ENCODE results near the gene CMSS1. TPM values are rescaled to one million over a fixed set of nuclear protein-coding genes. Genes with fewer than 3 reads are reported as not detected.

CMSS1 gene
- total and polyA plus RNA-seq, 4 experiments from 2014 or later = 18.3 to 29.4 (median 21.9) TPM

DNA sequence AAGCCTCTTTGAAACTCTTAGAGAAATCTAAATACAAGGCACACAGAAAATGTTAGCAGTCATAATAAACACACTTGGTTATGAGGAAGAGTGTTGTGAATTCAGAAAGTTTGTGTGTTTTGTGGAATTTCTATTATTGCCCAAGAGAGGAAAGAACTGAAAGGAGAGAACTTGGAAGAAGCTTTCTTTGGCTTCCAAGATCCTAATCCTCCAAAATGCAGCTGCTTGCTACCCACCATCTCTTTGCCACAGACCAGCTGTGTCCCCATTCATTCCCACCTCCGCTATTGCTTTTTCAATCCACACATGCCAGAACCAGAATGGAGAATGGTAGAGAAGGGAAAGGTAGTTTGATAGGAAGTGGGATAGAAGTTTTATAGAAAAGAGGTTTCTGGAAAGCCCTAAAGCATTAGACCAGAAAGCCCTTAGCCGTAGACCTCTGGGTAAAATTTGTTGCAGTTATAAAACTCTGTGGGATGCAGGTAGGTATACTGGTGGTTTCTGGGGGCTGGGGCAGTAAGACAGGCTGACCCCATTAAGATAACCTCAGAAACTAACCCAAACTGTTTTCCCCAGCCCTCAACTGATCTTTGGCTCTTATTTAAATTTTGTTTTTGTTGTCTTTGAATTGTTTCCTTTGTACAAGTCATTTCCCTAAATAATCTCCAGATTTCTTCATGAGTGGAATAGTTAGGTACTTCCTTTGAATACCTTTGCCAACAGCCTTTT lies 188.2 kb downstream of the CMSS1 start:
- no peak overlapping the region for H3K4me3 ChIP-seq (ENCODE audit: low read length in 2 of 2)
- no peaks in the 10 kb centered on the region for H3K9me3 Mint-ChIP-seq
- H3K27ac ChIP-seq (ENCODE audit: low read depth, low read length) = no peak overlapping the region
- no peak overlapping the region for H3K27ac Mint-ChIP-seq
- no peaks in the 10 kb centered on the region for H3K27me3 ChIP-seq (ENCODE audit: insufficient read depth, low read length)
- CTCF ChIA-PET (ENCODE audit: partially characterized antibody) = no interaction called here
- H3K9me3 ChIP-seq (ENCODE audit: control insufficient read depth in 1 of 2, low read length in 2 of 2) = no peaks in the 10 kb centered on the region
- intact Hi-C loops (cut with micrococcal nuclease) = no loop called here
- DNase-seq = no peak
- no peaks in the 10 kb centered on the region for H3K4me1 ChIP-seq (ENCODE audit: insufficient read depth, low read length)
- no peaks in the 10 kb centered on the region for H3K36me3 ChIP-seq (ENCODE audit: insufficient read depth, low read length)
- POLR2A ChIA-PET (ENCODE audit: partially characterized antibody) = no interaction called here
- H3K4me3 Mint-ChIP-seq = no peak overlapping the region
- H3K36me3 Mint-ChIP-seq = peaks cover 0 to 12% of the 10 kb centered on the region in 2 donors
- no peaks in the 10 kb centered on the region for H3K27me3 Mint-ChIP-seq
- H3K4me1 Mint-ChIP-seq = peaks cover 0 to 5% (median under 1%) of the 10 kb centered on the region in 4 donors

DNA sequence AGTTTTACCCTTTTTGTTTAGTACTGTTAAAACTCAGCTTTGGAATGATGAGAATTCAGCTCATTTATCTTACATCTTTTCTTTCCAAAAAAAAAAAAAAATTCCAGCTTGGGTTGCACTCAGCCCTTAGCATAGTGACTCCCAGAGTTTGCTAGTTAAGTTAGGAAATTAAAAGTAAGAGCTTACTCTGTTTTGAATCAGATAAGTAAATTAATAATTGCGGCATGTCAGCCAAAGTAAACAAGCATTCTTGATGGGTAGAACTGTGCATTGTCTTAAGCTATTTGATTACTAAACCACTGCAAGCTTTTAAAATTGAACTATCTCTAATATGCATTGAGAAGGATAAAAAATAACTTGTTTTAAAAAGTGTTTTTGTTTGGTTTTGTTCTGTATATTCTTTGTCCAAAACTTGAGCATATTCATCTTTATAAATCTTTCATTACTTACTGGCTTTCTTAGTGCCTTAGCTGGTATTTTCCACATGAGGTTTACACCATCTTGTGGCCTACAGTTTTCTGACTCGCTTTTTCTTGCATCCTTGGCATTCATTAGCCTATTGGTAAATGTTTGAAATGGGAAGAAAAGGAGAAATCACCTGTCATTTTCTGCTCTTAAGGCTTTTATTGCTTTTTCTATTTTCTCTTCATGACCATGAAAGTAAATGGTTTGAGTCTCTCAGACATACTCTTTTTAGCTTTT lies 189.1 kb downstream of the CMSS1 start:
- Histone ChIP-seq H3K4me3 (ENCODE audit: low read length in 2 of 2) (no peak overlapping the region), H3K4me1 (ENCODE audit: insufficient read depth, low read length) (no peaks in the 10 kb centered on the region), H3K27me3 (ENCODE audit: insufficient read depth, low read length) (no peaks in the 10 kb centered on the region), H3K36me3 (ENCODE audit: insufficient read depth, low read length) (no peaks in the 10 kb centered on the region), H3K9me3 (ENCODE audit: control insufficient read depth in 1 of 2, low read length in 2 of 2) (no peaks in the 10 kb centered on the region), H3K27ac (ENCODE audit: low read depth, low read length) (no peak overlapping the region)
- no peak for DNase-seq
- ChIA-PET POLR2A (ENCODE audit: partially characterized antibody) (no interaction called here), CTCF (ENCODE audit: partially characterized antibody) (no interaction called here)
- Mint-ChIP-seq H3K27me3 (no peaks in the 10 kb centered on the region), H3K4me1 (peaks cover 0 to 5% (median under 1%) of the 10 kb centered on the region in 4 donors), H3K36me3 (peaks cover 0 to 20% of the 10 kb centered on the region in 2 donors), H3K27ac (no peak overlapping the region), H3K9me3 (no peaks in the 10 kb centered on the region), H3K4me3 (no peak overlapping the region)
- intact Hi-C loops (cut with micrococcal nuclease) = no loop called here

DNA sequence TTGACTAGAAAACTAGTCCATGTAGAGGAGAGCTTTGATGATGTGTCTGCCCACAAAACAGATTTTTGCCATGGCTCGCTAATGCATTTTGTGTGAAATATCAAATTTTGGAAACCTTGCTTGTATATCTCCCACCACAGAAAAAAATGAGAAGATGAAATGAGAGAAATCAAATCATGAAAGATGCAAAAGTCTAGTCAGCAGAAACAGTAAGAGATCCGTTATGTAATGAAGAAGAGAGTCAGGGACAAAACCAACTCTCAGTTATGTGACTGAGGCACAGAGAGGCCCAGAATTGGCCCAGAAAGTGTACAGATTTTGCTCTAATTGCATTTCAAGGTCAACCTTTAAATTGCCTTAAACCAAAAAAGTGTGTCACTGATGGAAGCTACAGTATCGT lies 189.7 kb downstream of the CMSS1 start:
- Histone ChIP-seq H3K9me3 (ENCODE audit: control insufficient read depth in 1 of 2, low read length in 2 of 2) (no peaks in the 10 kb centered on the region), H3K4me3 (ENCODE audit: low read length in 2 of 2) (no peak overlapping the region), H3K4me1 (ENCODE audit: insufficient read depth, low read length) (no peaks in the 10 kb centered on the region), H3K36me3 (ENCODE audit: insufficient read depth, low read length) (no peaks in the 10 kb centered on the region), H3K27ac (ENCODE audit: low read depth, low read length) (no peak overlapping the region), H3K27me3 (ENCODE audit: insufficient read depth, low read length) (no peaks in the 10 kb centered on the region)
- no peak overlapping the region for H3K27ac Mint-ChIP-seq
- H3K27me3 Mint-ChIP-seq = no peaks in the 10 kb centered on the region
- ChIA-PET CTCF (ENCODE audit: partially characterized antibody) (no interaction called here), POLR2A (ENCODE audit: partially characterized antibody) (no interaction called here)
- intact Hi-C loops (cut with micrococcal nuclease) = no loop called here
- peaks cover 0 to 20% of the 10 kb centered on the region in 2 donors for H3K36me3 Mint-ChIP-seq
- no peak for DNase-seq
- no peaks in the 10 kb centered on the region for H3K9me3 Mint-ChIP-seq
- peaks cover 0 to 5% (median under 1%) of the 10 kb centered on the region in 4 donors for H3K4me1 Mint-ChIP-seq
- H3K4me3 Mint-ChIP-seq = no peak overlapping the region

DNA sequence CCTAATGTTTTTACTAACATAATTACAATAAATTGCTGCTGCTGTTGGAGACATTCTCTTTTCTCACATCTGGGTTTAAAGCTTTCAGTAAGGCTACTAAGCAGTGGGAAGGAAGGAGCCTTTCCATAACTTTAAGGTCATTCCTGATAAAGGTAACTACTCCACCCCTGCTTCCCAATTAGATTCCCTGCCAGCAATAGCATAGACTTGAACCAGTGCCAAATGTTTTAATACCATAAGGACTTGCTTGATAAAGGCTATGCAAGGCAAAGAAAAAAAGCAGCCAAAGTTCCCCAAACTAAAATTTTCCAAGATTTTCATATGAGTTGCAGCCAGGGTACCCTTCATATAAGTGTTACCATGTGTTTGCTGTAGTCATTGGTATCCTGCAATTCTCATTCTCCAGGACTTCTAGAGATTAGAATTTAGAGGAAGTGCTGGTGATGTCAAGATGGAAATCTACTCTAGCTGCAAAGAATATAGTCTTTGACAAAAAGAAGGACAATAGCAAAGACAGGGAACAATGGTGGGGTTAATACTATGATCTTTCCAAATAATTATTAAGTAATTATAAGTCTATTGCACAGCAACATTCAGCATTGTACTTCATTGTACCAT lies 190.5 kb downstream of the CMSS1 start:
- Mint-ChIP-seq H3K9me3 (no peaks in the 10 kb centered on the region), H3K4me1 (peaks cover 0 to 5% (median under 1%) of the 10 kb centered on the region in 4 donors), H3K27ac (no peak overlapping the region), H3K27me3 (no peaks in the 10 kb centered on the region), H3K4me3 (no peak overlapping the region), H3K36me3 (peaks cover 0 to 20% of the 10 kb centered on the region in 2 donors)
- Histone ChIP-seq H3K9me3 (ENCODE audit: control insufficient read depth in 1 of 2, low read length in 2 of 2) (no peaks in the 10 kb centered on the region), H3K4me3 (ENCODE audit: low read length in 2 of 2) (no peak overlapping the region), H3K4me1 (ENCODE audit: insufficient read depth, low read length) (no peaks in the 10 kb centered on the region), H3K27me3 (ENCODE audit: insufficient read depth, low read length) (no peaks in the 10 kb centered on the region), H3K27ac (ENCODE audit: low read depth, low read length) (no peak overlapping the region), H3K36me3 (ENCODE audit: insufficient read depth, low read length) (no peaks in the 10 kb centered on the region)
- intact Hi-C loops (cut with micrococcal nuclease) = no loop called here
- ChIA-PET CTCF (ENCODE audit: partially characterized antibody) (interaction anchor here (1.1 kb wide), 1 partner anchor 10 kb away, joined by 3 read pairs; no protein-coding TSS in a partner anchor), POLR2A (ENCODE audit: partially characterized antibody) (no interaction called here)
- no peak for DNase-seq

DNA sequence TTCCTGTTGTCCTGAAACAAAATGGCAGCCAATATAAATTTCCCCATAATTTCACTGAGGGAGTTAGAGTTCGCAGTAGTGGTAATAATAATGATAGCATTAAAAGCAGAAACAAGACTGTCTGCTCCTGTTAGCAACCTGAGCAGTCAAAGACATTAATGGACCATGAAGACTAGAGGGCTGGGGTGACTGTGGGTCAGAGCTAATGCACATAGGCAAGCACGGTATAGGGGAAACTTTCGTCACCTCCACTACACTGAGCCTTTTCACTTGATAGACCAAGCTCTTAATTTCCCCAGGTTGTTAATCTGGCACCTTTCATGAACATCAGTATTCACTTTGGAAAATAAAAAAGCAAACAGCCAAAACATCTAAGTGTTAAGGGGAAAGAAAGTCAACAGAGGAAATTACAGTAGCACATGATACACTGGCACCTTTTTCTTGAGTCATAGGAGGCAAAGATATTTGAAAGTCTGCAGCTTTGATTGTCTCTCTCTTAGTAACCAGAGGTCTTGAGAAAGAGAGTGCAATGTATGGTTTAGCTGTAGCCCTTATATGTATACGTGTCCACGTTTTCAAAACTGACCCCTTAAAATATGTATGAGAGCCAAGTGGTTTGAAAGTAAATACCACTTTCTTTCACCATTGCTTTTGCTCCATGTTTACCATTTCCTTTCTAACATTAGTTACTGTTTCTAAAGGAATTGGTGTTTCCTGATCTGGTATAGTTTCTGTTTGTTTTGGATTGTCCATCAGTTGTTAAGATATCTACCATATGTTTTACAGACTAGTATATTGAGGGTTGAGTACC lies 191.8 kb downstream of the CMSS1 start:
- intact Hi-C loops (cut with micrococcal nuclease) = no loop called here
- ChIA-PET POLR2A (ENCODE audit: partially characterized antibody) (no interaction called here), CTCF (ENCODE audit: partially characterized antibody) (interaction anchor here (1.1 kb wide), 1 partner anchor 11 kb away, joined by 3 read pairs; no protein-coding TSS in a partner anchor)
- H3K4me3 Mint-ChIP-seq = no peak overlapping the region
- DNase-seq = no peak
- no peaks in the 10 kb centered on the region for H3K9me3 Mint-ChIP-seq
- Histone ChIP-seq H3K9me3 (ENCODE audit: control insufficient read depth in 1 of 2, low read length in 2 of 2) (no peaks in the 10 kb centered on the region), H3K27ac (ENCODE audit: low read depth, low read length) (no peak overlapping the region), H3K4me1 (ENCODE audit: insufficient read depth, low read length) (no peaks in the 10 kb centered on the region), H3K4me3 (ENCODE audit: low read length in 2 of 2) (no peak overlapping the region), H3K27me3 (ENCODE audit: insufficient read depth, low read length) (no peaks in the 10 kb centered on the region), H3K36me3 (ENCODE audit: insufficient read depth, low read length) (no peaks in the 10 kb centered on the region)
- peaks cover 0 to 1% (median under 1%) of the 10 kb centered on the region in 4 donors for H3K4me1 Mint-ChIP-seq
- peak overlapping the region in 2 of 7 donors; percentile 10 to 38 for H3K27ac Mint-ChIP-seq
- H3K36me3 Mint-ChIP-seq = peaks cover 3 to 21% of the 10 kb centered on the region in 2 donors
- no peaks in the 10 kb centered on the region for H3K27me3 Mint-ChIP-seq

DNA sequence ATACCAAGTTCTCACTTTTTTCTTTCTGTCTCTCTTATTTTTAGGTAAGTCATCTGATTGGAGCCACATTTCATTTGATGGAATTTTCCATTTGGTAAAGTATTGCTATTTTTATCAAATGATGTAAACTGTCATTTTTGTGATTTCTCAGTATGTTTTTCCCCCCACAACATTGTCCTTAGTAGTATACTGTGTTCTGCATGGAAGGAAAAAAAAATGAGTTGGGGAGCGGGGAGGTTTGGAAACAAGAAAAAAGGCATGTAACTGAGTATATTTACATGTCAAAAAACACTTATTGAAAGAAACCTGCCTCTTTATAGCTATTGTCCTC lies 192.4 kb downstream of the CMSS1 start:
- no peaks in the 10 kb centered on the region for H3K36me3 ChIP-seq (ENCODE audit: insufficient read depth, low read length)
- H3K27ac ChIP-seq (ENCODE audit: low read depth, low read length) = no peak overlapping the region
- ChIA-PET POLR2A (ENCODE audit: partially characterized antibody) (no interaction called here), CTCF (ENCODE audit: partially characterized antibody) (no interaction called here)
- peaks cover 0 to 3% (median 2%) of the 10 kb centered on the region in 8 donors for H3K9me3 Mint-ChIP-seq
- peaks cover 0 to 1% (median 0%) of the 10 kb centered on the region in 4 donors for H3K4me1 Mint-ChIP-seq
- no peaks in the 10 kb centered on the region for H3K9me3 ChIP-seq (ENCODE audit: control insufficient read depth in 1 of 2, low read length in 2 of 2)
- no peaks in the 10 kb centered on the region for H3K27me3 Mint-ChIP-seq
- H3K27me3 ChIP-seq (ENCODE audit: insufficient read depth, low read length) = no peaks in the 10 kb centered on the region
- intact Hi-C loops (cut with micrococcal nuclease) = no loop called here
- no peaks in the 10 kb centered on the region for H3K4me1 ChIP-seq (ENCODE audit: insufficient read depth, low read length)
- no peak for DNase-seq
- H3K36me3 Mint-ChIP-seq = peaks cover 3 to 23% of the 10 kb centered on the region in 2 donors
- peak overlapping the region in 1 of 7 donors; percentile 13 for H3K27ac Mint-ChIP-seq
- no peak overlapping the region for H3K4me3 ChIP-seq (ENCODE audit: low read length in 2 of 2)
- no peak overlapping the region for H3K4me3 Mint-ChIP-seq

DNA sequence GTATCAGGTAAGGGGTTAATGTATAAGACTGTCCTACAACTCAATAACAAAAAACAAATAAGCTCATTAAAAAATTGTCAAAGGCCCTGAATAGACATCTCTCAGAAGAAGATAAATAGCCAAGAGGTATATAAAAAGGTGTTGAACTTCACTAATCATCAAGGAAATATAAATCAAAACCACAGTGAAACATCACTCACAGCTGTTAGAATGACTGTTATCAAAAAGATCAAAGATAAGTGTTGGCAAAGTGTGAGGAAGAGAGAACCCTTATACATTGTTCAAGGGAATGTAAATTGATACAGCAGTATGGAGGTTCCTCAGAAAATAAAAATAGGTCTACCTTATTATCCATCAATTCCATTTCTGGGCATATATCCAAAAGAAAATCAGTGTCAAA lies 201.1 kb downstream of the CMSS1 start:
- peaks cover 9 to 39% of the 10 kb centered on the region in 2 donors for H3K36me3 Mint-ChIP-seq
- no peaks in the 10 kb centered on the region for H3K36me3 ChIP-seq (ENCODE audit: insufficient read depth, low read length)
- H3K27me3 ChIP-seq (ENCODE audit: insufficient read depth, low read length) = no peaks in the 10 kb centered on the region
- CTCF ChIA-PET (ENCODE audit: partially characterized antibody) = interaction anchor here (0.7 to 1.0 kb wide), 2 partner anchors 10 to 175 kb away, joined by 3 read pairs; no protein-coding TSS in a partner anchor
- H3K9me3 Mint-ChIP-seq = peaks cover 0 to 6% (median 4%) of the 10 kb centered on the region in 8 donors
- no peak overlapping the region for H3K27ac Mint-ChIP-seq
- H3K27me3 Mint-ChIP-seq = no peaks in the 10 kb centered on the region
- no peak overlapping the region for H3K4me3 Mint-ChIP-seq
- no peaks in the 10 kb centered on the region for H3K4me1 ChIP-seq (ENCODE audit: insufficient read depth, low read length)
- H3K27ac ChIP-seq (ENCODE audit: low read depth, low read length) = no peak overlapping the region
- no peaks in the 10 kb centered on the region for H3K9me3 ChIP-seq (ENCODE audit: control insufficient read depth in 1 of 2, low read length in 2 of 2)
- H3K4me1 Mint-ChIP-seq = peaks cover 0 to 3% (median under 1%) of the 10 kb centered on the region in 4 donors
- DNase-seq = no peak
- POLR2A ChIA-PET (ENCODE audit: partially characterized antibody) = no interaction called here
- intact Hi-C loops (cut with micrococcal nuclease) = no loop called here
- no peak overlapping the region for H3K4me3 ChIP-seq (ENCODE audit: low read length in 2 of 2)

All from CD4-positive, alpha-beta memory T cell (primary cell).